GM19351 (cell line): Measurements from ENCODE around the gene HLA-A.

Experiments used
- ATAC-seq: cut with Tn5 transposase; IDR thresholded peaks from one replicate; pipeline ENCODE4 v1.9.1; 2021; ENCODE audit warnings: mild to moderate bottlenecking, moderate library complexity; ENCODE audit not compliant: unreplicated experiment

Gene HLA-A

GRCh38 chr6:29984992-29985391, 42.7 kb downstream of the HLA-A start:
- no peak for ATAC-seq

DNA sequence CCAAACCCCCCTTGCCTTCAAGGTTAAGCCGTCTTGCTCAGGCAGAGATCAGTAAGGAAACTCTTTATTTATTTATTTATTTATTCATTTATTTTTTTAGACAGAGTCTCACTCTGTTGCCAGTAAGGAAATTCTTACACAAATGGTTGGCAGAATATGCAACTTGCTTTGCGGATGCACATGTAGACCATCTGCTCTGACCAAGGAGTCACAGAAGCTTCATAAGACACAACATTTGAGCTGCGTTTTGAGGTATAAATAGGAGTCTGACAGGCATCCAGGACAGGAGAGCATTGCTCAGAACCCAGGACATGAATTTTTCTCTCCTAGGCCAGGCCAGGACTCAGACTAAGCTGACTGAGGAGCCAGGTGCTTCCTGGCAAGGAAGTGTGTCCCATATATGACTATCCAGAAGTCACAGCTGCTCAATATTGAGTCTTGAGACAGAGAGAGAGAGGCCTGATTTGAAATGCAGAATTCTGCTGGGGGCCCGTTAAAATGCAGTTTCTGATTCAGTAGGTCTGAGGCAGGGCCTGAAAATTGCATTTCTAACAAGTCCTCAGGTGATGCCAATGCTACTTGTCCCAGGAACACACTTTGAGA, 43.9 kb downstream of the HLA-A start:
- no peak for ATAC-seq

DNA sequence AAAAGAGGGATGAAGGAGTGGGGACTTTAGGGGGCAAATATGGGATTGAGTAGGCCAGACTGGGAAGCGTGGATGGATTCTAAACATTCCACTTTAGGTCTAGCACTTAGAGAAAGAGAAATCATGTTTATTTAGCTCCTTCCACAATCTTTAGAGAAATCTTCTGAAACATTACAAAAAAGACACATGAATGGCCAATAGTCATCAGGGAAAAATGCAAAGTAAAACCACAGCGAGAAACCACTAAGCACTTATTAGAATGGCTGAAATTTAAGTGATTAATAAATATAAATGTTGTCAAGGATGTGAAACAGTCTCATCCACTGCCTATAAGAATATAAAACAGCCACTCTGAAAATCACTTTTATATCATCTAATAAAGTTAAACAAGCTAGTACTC, 46.9 kb downstream of the HLA-A start:
- ATAC-seq, result no peak

DNA sequence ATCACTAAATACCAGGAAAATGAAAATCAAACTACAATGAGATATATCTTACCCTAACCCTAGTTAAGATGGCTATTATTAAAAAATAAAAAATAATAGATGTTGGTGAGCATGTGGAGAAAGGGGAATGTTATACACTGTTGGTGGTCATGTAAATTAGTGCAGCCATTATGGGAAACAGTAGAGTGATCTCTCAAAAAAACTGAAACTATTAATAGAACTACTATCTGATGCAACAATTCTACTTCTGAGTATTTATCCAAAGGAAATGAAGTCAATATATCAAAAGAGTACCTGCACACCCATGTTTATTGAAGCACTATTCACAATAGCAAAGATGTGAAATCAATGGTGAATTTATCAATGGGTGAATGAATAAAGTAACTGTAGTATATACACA, 48.6 kb downstream of the HLA-A start:
- no peak for ATAC-seq

DNA sequence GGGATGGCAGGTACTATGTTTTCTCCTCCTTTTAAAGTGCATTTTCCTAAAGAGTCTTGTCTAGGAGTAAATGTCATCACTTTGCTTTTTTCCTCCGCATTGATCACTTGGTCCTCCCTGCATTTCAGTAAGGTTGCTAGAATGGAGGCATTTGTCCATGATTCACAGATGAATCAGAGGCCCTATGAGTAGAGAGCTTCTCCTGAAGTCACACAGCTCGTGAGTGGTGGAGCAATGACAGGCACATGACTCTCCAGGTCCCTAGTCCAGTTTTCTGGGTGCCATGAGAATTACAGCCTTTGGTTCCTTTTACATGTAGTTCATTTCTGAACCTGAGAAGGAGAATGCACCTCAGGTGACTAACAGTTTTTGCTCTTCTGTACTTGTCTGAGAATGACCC, 50.5 kb downstream of the HLA-A start:
- no peak for ATAC-seq

GRCh38 chr6:29994826-29995225, 52.5 kb downstream of the HLA-A start:
- ATAC-seq, result no peak

GRCh38 chr6:29995340-29995777, 53.0 kb downstream of the HLA-A start:
- no peak for ATAC-seq
